Measurements from ENCODE around the gene ZNF175.
A peak's percentile ranks its signal among the peaks of the same experiment; 100 is the strongest.

Gene ZNF175

GRCh38 chr19:51530616-51531015 lies 40.5 kb upstream of the ZNF175 start:
- Histone ChIP-seq H3K27me3 (ENCODE audit: insufficient read depth, poor library complexity, severe bottlenecking) (no peaks in the 10 kb centered on the region), H3K4me3 (replicated peaks; ENCODE audit: insufficient read depth, low read length) (no peak overlapping the region), H3K27ac (replicated peaks) (no peak overlapping the region)
- TF ChIP-seq, protein P1, sequence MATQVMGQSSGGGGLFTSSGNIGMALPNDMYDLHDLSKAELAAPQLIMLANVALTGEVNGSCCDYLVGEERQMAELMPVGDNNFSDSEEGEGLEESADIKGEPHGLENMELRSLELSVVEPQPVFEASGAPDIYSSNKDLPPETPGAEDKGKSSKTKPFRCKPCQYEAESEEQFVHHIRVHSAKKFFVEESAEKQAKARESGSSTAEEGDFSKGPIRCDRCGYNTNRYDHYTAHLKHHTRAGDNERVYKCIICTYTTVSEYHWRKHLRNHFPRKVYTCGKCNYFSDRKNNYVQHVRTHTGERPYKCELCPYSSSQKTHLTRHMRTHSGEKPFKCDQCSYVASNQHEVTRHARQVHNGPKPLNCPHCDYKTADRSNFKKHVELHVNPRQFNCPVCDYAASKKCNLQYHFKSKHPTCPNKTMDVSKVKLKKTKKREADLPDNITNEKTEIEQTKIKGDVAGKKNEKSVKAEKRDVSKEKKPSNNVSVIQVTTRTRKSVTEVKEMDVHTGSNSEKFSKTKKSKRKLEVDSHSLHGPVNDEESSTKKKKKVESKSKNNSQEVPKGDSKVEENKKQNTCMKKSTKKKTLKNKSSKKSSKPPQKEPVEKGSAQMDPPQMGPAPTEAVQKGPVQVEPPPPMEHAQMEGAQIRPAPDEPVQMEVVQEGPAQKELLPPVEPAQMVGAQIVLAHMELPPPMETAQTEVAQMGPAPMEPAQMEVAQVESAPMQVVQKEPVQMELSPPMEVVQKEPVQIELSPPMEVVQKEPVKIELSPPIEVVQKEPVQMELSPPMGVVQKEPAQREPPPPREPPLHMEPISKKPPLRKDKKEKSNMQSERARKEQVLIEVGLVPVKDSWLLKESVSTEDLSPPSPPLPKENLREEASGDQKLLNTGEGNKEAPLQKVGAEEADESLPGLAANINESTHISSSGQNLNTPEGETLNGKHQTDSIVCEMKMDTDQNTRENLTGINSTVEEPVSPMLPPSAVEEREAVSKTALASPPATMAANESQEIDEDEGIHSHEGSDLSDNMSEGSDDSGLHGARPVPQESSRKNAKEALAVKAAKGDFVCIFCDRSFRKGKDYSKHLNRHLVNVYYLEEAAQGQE (IDR thresholded peaks at IDR 0.05; ENCODE audit: insufficient replicate concordance, low read depth) = no peak
- no peak for TF ChIP-seq SPI1 (IDR thresholded peaks at IDR 0.05; ENCODE audit: borderline replicate concordance, low read depth)
- TF ChIP-seq POLR2AphosphoS5 (IDR thresholded peaks at IDR 0.05; ENCODE audit: low read depth) = no peak
- no peak for TF ChIP-seq CTCF (IDR thresholded peaks at IDR 0.05; ENCODE audit: insufficient read depth, low read length)
- no peak for TF ChIP-seq GABPA (IDR thresholded peaks at IDR 0.05; ENCODE audit: low read depth)
- DNase-seq (ENCODE audit: low read depth in 1 of 2, low spot score in 1 of 2) = no peak

DNA sequence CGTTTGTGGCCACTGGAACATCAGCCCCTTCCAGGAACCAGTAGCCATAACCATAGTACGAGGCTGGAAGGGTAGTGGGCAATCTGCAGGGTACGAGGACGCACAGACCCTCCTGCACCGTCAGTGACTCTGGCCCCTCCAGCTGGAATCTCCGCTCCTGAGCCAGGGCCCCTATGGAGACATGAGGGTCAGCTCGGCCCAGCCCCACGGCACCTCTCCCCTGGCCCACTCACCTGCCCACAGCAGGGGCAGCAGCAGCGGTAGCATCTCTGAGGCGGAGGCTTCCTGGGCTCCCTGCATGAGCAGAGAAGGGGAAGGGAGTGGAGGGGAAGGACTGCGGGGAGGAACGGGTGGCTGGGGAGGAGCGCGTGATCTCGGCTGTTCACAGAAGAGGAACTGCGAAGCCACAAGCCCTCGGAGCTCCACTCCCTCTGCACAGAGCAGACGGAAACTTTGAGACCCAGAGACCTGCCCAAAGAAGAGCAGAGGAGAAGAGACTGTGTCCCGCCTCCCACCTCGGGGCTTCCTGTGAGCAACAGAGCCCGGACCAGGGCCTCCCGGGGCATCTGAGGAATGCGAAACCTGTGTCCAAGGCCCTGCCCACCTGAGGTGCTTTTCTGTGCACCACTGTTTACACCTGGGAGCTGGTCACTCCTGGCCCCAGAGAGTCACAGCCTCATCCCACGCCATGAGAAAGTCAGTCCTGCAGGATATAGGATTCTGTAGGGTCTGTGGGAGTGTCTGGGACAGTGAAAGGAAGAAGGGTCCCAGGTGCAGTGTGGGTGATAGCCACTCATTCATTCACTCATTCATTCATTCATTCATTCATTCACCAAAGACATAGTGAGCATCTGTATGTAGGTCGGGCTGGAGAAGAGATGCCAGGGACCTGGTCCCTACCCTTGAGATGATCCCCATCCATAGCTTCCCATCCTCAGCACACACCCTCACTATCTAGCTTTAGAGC lies 39.5 kb upstream of the ZNF175 start, which contains the start of gene SIGLEC6:
Gene SIGLEC6, minus strand, starts transcription at position 322 of the 967 bp plus-strand sequence. Its CDS starts 22 bp downstream, at position 300.
- DNase-seq (ENCODE audit: low read depth in 1 of 2, low spot score in 1 of 2) = peak; percentile 76 to 97
- Histone ChIP-seq H3K4me3 (replicated peaks; ENCODE audit: insufficient read depth, low read length) (peak within 1 kb of the TSS; percentile 17), H3K27ac (replicated peaks) (peak within 1 kb of the TSS; percentile 65), H3K27me3 (ENCODE audit: insufficient read depth, poor library complexity, severe bottlenecking) (no peaks in the 10 kb centered on the region)
- TF ChIP-seq POLR2AphosphoS5 (IDR thresholded peaks at IDR 0.05; ENCODE audit: low read depth) = peak; percentile 57; the same call in 1 of the 2 replicates
- TF ChIP-seq, protein P1 (IDR thresholded peaks at IDR 0.05; ENCODE audit: insufficient replicate concordance, low read depth) = no peak
- peak; percentile 98 for TF ChIP-seq SPI1 (IDR thresholded peaks at IDR 0.05; ENCODE audit: borderline replicate concordance, low read depth)

DNA sequence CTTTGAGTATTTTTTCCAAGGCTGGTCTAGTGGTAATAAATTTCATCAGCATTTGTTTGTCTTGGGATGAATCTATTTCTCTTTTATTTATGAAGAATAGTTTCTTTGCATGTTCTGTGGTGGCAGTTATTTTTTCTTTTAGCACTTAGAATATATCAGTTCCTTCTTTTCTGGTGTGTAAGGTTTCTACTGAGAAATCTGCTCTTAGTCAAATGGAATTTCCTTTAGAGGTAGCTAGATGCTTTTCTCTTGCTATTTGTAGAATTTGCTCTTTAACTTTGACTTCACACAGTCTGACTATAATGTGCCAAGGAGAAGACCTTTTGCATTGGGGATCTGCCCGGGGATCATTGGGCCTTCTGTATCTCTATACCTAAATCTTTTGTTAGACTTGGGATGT lies 35.5 kb upstream of the ZNF175 start:
- H3K4me3 ChIP-seq (replicated peaks; ENCODE audit: insufficient read depth, low read length) = no peak overlapping the region
- no peak for DNase-seq (ENCODE audit: low read depth in 1 of 2, low spot score in 1 of 2)
- no peaks in the 10 kb centered on the region for H3K27me3 ChIP-seq (ENCODE audit: insufficient read depth, poor library complexity, severe bottlenecking)
- TF ChIP-seq CTCF (IDR thresholded peaks at IDR 0.05; ENCODE audit: insufficient read depth, low read length) (no peak), SPI1 (IDR thresholded peaks at IDR 0.05; ENCODE audit: borderline replicate concordance, low read depth) (no peak), POLR2AphosphoS5 (IDR thresholded peaks at IDR 0.05; ENCODE audit: low read depth) (no peak), GABPA (IDR thresholded peaks at IDR 0.05; ENCODE audit: low read depth) (no peak)
- TF ChIP-seq, protein P1 (IDR thresholded peaks at IDR 0.05; ENCODE audit: insufficient replicate concordance, low read depth) = no peak
- no peak overlapping the region for H3K27ac ChIP-seq (replicated peaks)
